Measurements from ENCODE around the gene NMU.

Gene NMU

DNA sequence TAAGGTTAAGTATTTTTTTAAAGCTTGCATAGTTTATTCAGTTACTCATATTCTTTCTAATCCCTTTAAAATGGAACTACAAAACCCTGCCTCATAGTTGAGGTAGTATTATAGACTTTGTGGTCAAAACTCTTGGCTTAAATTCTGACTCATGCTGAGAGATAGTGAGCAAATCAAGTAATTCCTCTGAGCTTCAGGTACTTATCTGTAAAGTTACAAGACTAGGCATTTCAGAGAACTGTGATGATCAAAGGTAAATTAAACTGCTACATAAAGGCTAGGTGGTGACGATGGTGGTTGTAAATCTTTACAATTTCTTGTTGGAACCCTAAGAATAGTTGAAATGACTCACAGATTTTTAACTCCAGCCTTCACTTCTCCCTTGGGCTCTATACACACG is 86.2 kb downstream of the NMU start:
- no peak for TF ChIP-seq L3MBTL2 (conservative IDR thresholded peaks at IDR 0.05)
- TF ChIP-seq LEF1 (IDR thresholded peaks at IDR 0.05; ENCODE audit: borderline replicate concordance): no peak
- TF ChIP-seq HDGF (IDR thresholded peaks at IDR 0.05; ENCODE audit: borderline replicate concordance): no peak
- no peak for TF ChIP-seq FOXM1 (IDR thresholded peaks at IDR 0.05; ENCODE audit: borderline replicate concordance)
- no peak for TF ChIP-seq SUZ12 (IDR thresholded peaks at IDR 0.05)
- ChIA-PET CTCF (interaction anchor here (0.8 kb wide), 1 partner anchor 205 kb away, joined by 4 read pairs; no protein-coding TSS in a partner anchor), POLR2A (no interaction called here)
- DNase-seq (ENCODE audit: extremely low spot score): no peak

GRCh38 chr4:55547918-55548317 is 88.2 kb downstream of the NMU start:
- DNase-seq (ENCODE audit: extremely low spot score): no peak
- POLR2A ChIA-PET: no interaction called here
- CTCF ChIA-PET: no interaction called here
- TF ChIP-seq CTBP1 (IDR thresholded peaks at IDR 0.05; ENCODE audit: borderline replicate concordance): no peak
- TF ChIP-seq FOXK2 (IDR thresholded peaks at IDR 0.05): no peak

DNA sequence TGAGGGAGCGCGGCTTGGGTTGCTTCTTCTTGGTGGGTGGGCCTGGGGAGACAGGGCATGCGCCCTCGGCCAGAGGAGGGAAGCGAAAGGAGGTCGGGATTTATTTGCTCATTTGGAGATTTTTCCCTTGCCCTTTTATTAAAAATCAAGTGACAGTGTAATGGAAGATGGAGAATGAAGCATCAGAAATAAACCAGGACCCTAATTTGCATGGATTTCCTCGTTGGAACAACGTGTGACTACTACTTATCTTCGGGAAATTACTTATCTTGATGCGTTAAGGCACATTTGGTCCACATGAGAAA is 88.7 kb downstream of the NMU start:
- CTCF ChIA-PET: interaction anchor here (0.6 kb wide), 1 partner anchor 99 kb away, joined by 4 read pairs; no protein-coding TSS in a partner anchor
- TF ChIP-seq LEF1 (IDR thresholded peaks at IDR 0.05; ENCODE audit: borderline replicate concordance): no peak
- TF ChIP-seq BHLHE40 (IDR thresholded peaks at IDR 0.05; ENCODE audit: borderline replicate concordance): no peak
- TF ChIP-seq SUZ12 (IDR thresholded peaks at IDR 0.05): no peak
- TF ChIP-seq L3MBTL2 (conservative IDR thresholded peaks at IDR 0.05): no peak
- no peak for TF ChIP-seq ELF4 (IDR thresholded peaks at IDR 0.05)
- TF ChIP-seq TARDBP (IDR thresholded peaks at IDR 0.05): no peak
- TF ChIP-seq ZNF384 (IDR thresholded peaks at IDR 0.05): no peak
- no peak for TF ChIP-seq ARNT (IDR thresholded peaks at IDR 0.05)
- TF ChIP-seq HDGF (IDR thresholded peaks at IDR 0.05; ENCODE audit: borderline replicate concordance): no peak
- no peak for TF ChIP-seq FOXA1 (IDR thresholded peaks at IDR 0.05)
- TF ChIP-seq, protein P1, sequence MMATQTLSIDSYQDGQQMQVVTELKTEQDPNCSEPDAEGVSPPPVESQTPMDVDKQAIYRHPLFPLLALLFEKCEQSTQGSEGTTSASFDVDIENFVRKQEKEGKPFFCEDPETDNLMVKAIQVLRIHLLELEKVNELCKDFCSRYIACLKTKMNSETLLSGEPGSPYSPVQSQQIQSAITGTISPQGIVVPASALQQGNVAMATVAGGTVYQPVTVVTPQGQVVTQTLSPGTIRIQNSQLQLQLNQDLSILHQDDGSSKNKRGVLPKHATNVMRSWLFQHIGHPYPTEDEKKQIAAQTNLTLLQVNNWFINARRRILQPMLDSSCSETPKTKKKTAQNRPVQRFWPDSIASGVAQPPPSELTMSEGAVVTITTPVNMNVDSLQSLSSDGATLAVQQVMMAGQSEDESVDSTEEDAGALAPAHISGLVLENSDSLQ (IDR thresholded peaks at IDR 0.05): no peak
- no peak for TF ChIP-seq FOXK2 (IDR thresholded peaks at IDR 0.05)
- TF ChIP-seq CTBP1 (IDR thresholded peaks at IDR 0.05; ENCODE audit: borderline replicate concordance): no peak
- no peak for TF ChIP-seq SP1 (IDR thresholded peaks at IDR 0.05)
- TF ChIP-seq NFRKB (IDR thresholded peaks at IDR 0.05): no peak
- no peak for TF ChIP-seq FOXM1 (IDR thresholded peaks at IDR 0.05; ENCODE audit: borderline replicate concordance)
- POLR2A ChIA-PET: interaction anchor here (3.0 kb wide), 1 partner anchor 202 kb away, joined by 14 read pairs; the partner anchor contains the start of gene SRD5A3
- no peak for DNase-seq (ENCODE audit: extremely low spot score)

GRCh38 chr4:55546756-55547465 is 89.2 kb downstream of the NMU start, which contains the start of gene CLOCK:
TSS of gene CLOCK (minus strand) at chr4:55546909. CDS start at chr4:55482785, 64,124 bp downstream.
- ChIA-PET POLR2A (interaction anchor here (0.9 to 3.0 kb wide), 4 partner anchors 16 to 319 kb away, joined by 3 to 14 read pairs (median 4); partner anchors contain the start of gene SRD5A3), CTCF (interaction anchor here (0.6 to 1.1 kb wide), 2 partner anchors 18 to 98 kb away, joined by 3 to 4 read pairs; no protein-coding TSS in a partner anchor)
- TF ChIP-seq HDGF (IDR thresholded peaks at IDR 0.05; ENCODE audit: borderline replicate concordance) (0 out of 2 replicates have a peak, but pooled peaks have one; percentile 57), SUZ12 (IDR thresholded peaks at IDR 0.05) (no peak), ELF4 (IDR thresholded peaks at IDR 0.05) (0 out of 2 replicates have a peak, but pooled peaks have one; percentile 9), L3MBTL2 (conservative IDR thresholded peaks at IDR 0.05) (0 out of 2 replicates have a peak, but pooled peaks have one; percentile 7)
- peak; percentile 85 for DNase-seq (ENCODE audit: extremely low spot score)

- DNase-seq (ENCODE audit: extremely low spot score): no peak
- ChIA-PET POLR2A (interaction anchor here (0.9 to 3.0 kb wide), 6 partner anchors 15 to 320 kb away, joined by 3 to 14 read pairs (median 4); partner anchors contain the start of gene SRD5A3), CTCF (interaction anchor here (1.1 kb wide), 1 partner anchor 17 kb away, joined by 3 read pairs; no protein-coding TSS in a partner anchor)
- no peak for TF ChIP-seq SUZ12 (IDR thresholded peaks at IDR 0.05)
- TF ChIP-seq SP1 (IDR thresholded peaks at IDR 0.05): no peak
- TF ChIP-seq FOXM1 (IDR thresholded peaks at IDR 0.05; ENCODE audit: borderline replicate concordance): no peak
- no peak for TF ChIP-seq ARNT (IDR thresholded peaks at IDR 0.05)
These were observed 89.7 kb downstream of the NMU start for GRCh38 chr4:55546506-55546755.

DNA sequence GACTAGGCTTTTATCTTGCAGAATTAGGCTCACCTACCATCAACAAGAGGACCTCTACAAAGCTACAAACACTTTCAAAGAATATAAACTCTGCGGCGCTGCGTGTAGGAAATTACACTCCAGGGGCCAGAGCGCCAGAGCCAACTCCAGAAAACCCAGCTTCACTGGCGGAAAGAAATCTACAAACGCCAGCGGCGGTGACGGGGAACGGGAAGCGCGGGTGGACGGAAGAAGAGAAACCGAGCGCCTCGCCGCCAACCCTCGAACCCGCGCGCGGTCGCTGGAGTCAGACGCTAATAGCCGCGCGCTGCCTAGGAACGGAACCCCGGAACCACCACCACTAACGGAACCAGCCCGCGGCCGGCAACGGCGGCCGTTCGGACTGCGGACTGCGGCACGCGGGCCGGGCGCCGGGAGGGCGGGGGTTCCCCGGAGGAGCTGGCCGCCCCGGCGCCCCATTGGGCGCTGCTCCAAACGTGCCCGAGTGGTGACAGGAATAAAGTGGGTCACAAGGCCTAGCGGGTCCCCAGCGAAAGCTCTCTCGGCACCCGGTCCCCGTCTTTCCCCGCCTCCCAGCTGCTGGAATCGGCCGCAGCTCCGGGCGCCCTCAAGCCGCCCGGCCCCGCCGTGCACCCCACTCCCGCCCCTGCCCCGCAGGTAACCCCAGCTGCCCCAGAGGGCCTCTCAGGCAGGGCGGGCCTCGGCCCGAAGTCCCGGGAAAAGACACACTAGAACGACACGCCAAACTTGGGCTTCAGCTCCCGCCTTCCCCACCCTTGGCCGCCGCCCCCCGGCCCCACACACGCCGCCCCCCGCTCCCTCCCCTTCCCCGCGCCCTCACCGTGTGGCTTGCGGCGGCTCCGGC is 90.2 kb downstream of the NMU start:
- CTCF ChIA-PET: interaction anchor here (1.1 to 1.2 kb wide), 2 partner anchors 17 to 137 kb away, joined by 3 read pairs; no protein-coding TSS in a partner anchor
- TF ChIP-seq SUZ12 (IDR thresholded peaks at IDR 0.05) (no peak), FOXK2 (IDR thresholded peaks at IDR 0.05) (no peak), FOXA1 (IDR thresholded peaks at IDR 0.05) (no peak), SP1 (IDR thresholded peaks at IDR 0.05) (no peak), HDGF (IDR thresholded peaks at IDR 0.05; ENCODE audit: borderline replicate concordance) (no peak), LEF1 (IDR thresholded peaks at IDR 0.05; ENCODE audit: borderline replicate concordance) (no peak), TARDBP (IDR thresholded peaks at IDR 0.05) (no peak), BHLHE40 (IDR thresholded peaks at IDR 0.05; ENCODE audit: borderline replicate concordance) (no peak), NFRKB (IDR thresholded peaks at IDR 0.05) (no peak), ELF4 (IDR thresholded peaks at IDR 0.05) (no peak), ZNF384 (IDR thresholded peaks at IDR 0.05) (no peak), L3MBTL2 (conservative IDR thresholded peaks at IDR 0.05) (no peak), CTBP1 (IDR thresholded peaks at IDR 0.05; ENCODE audit: borderline replicate concordance) (no peak), FOXM1 (IDR thresholded peaks at IDR 0.05; ENCODE audit: borderline replicate concordance) (no peak), ARNT (IDR thresholded peaks at IDR 0.05) (no peak)
- TF ChIP-seq, protein P1 (IDR thresholded peaks at IDR 0.05): no peak
- POLR2A ChIA-PET: interaction anchor here (0.7 to 3.0 kb wide), 8 partner anchors 15 to 320 kb away, joined by 3 to 14 read pairs (median 3); partner anchors contain the start of gene SRD5A3
- DNase-seq (ENCODE audit: extremely low spot score): peak; percentile 53

Measured in HEK293T (cell line).